HepG2 (cell line): ENCODE measurements around the gene CCDC57. TPM values are rescaled to one million over a fixed set of nuclear protein-coding genes. Genes with fewer than 3 reads are reported as not detected.

Experiments
- ATAC-seq: fragments of 200-7000 bp; cut with Tn5 transposase; 3 replicates; pipeline ENCODE4 v1.9.1; 2020; ENCODE audit warnings: mild to moderate bottlenecking, moderate library complexity
- BruUV-seq: library from RNA; stranded (reverse); fragments of 400-500 nt; replicated peaks from 2 replicates; lab custom pipeline; 2021; lab: Mats Ljungman, UMichigan
- CTCF ChIA-PET: fragments of 300-600 bp; formaldehyde crosslinking; extraction: SDS; loops from one replicate; lab custom pipeline; 2021; ENCODE audit warnings: low total read pairs, inconsistent platforms, low intra/inter-chr PET ratio; lab: Yijun Ruan, JAX
- POLR2A ChIA-PET: fragments of 350-600 bp; sonication (Branson Sonifier 250); formaldehyde crosslinking; loops from one replicate; lab custom pipeline; 2020; ENCODE audit warnings: antibody characterized with exemption, inconsistent platforms; lab: Yijun Ruan, JAX
- DNase-seq: peaks from one replicate; pipeline ENCODE4 v3.0.0-alpha.2; 2015; ENCODE audit warnings: low spot score
- FAIRE-seq: peaks from 3 replicates; lab custom pipeline; 2011; peaks lifted over from hg19 to GRCh38; lab: Jason Lieb, UNC
- H2AFZ ChIP-seq: one replicate; pipeline ENCODE4 v1.6.1; 2011; ENCODE audit warnings: low read length, inconsistent platforms
- H3K27ac ChIP-seq: fragments of 300-600 bp; 3 replicates; pipeline ENCODE4 v1.8.0; 2011; ENCODE audit warnings: mixed run types, mild to moderate bottlenecking, mixed read lengths, low read length, inconsistent platforms; ENCODE audit not compliant: insufficient read depth; ENCODE audit errors: extremely low read length
- H3K27me3 ChIP-seq, 2 experiments: fragments of 200-600 bp in 1 of 2; 2 replicates in 1 of 2; 3 replicates in 1 of 2; pipeline versions ENCODE4 v1.6.0 to v1.8.0; 2011; ENCODE audit warnings: low read length in 2 of 2, mild to moderate bottlenecking in 2 of 2, moderate library complexity in 2 of 2, inconsistent platforms in 1 of 2; ENCODE audit not compliant: insufficient read depth in 2 of 2, control insufficient read depth in 1 of 2
- H3K36me3 ChIP-seq, 2 experiments: fragments of 200-600 bp in 1 of 2; replicated peaks in 1 of 2; 2 replicates in 1 of 2; 3 replicates in 1 of 2; pipeline versions ENCODE4 v1.5.1 to v1.8.0; 2011; ENCODE audit warnings: low read length in 2 of 2, inconsistent platforms in 1 of 2; ENCODE audit not compliant: insufficient read depth in 2 of 2, control insufficient read depth in 1 of 2
- H3K4me1 ChIP-seq: 2 replicates; pipeline ENCODE4 v1.5.1; 2012; ENCODE audit warnings: low read length, inconsistent platforms; ENCODE audit not compliant: insufficient read depth
- H3K4me2 ChIP-seq: 2 replicates; pipeline ENCODE4 v1.6.0; 2011; ENCODE audit warnings: low read depth, low read length, inconsistent platforms
- H3K4me3 ChIP-seq, 3 experiments: fragments of 200-600 bp in 1 of 3; sonication (generic), shearing (Covaris generic) in 1 of 3; replicated peaks in 1 of 3; 2 replicates each; pipeline ENCODE4 v1.5.1; 2011 to 2016; ENCODE audit warnings: low read length in 3 of 3, inconsistent platforms in 2 of 3, low read depth in 2 of 3, mild to moderate bottlenecking in 2 of 3, control low read depth in 1 of 3, mixed read lengths in 1 of 3; ENCODE audit not compliant: insufficient read depth in 1 of 3
- H3K79me2 ChIP-seq: one replicate; pipeline ENCODE4 v1.6.1; 2011; ENCODE audit warnings: low read length, inconsistent platforms; ENCODE audit not compliant: insufficient read depth
- H3K9ac ChIP-seq: 2 replicates; pipeline ENCODE4 v1.6.0; 2011; ENCODE audit warnings: mild to moderate bottlenecking, low read depth, low read length, inconsistent platforms; ENCODE audit not compliant: insufficient read depth
- H3K9me3 ChIP-seq: 2 replicates; pipeline ENCODE4 v1.5.1; 2012; ENCODE audit warnings: mild to moderate bottlenecking, low read length
- H4K20me1 ChIP-seq: 2 replicates; pipeline ENCODE4 v1.6.0; 2011; ENCODE audit warnings: inconsistent platforms, mild to moderate bottlenecking, low read length, moderate library complexity; ENCODE audit not compliant: insufficient read depth
- AKAP8 ChIP-seq: sonication (generic); formaldehyde crosslinking; IDR thresholded peaks from 2 replicates; pipeline ENCODE4 v1.5.1; 2020; ENCODE audit warnings: mild to moderate bottlenecking, missing genetic modification reagents
- ASH2L ChIP-seq: fragments of 300-600, 200-600 bp; sonication (generic); IDR thresholded peaks from 2 replicates; pipeline ENCODE4 v1.7.0; 2017; ENCODE audit warnings: low read depth, mild to moderate bottlenecking, moderate library complexity, mixed read lengths, low read length; ENCODE audit not compliant: insufficient read length
- CENPX ChIP-seq: sonication (generic); formaldehyde crosslinking; IDR thresholded peaks from 2 replicates; pipeline ENCODE4 v1.9.0; 2021; ENCODE audit warnings: mild to moderate bottlenecking, missing genetic modification reagents, moderate library complexity
- CHD2 ChIP-seq: IDR thresholded peaks from 2 replicates; pipeline ENCODE4 v1.6.1; 2011; ENCODE audit warnings: low read depth, low read length, improper control_type of control experiment
- HES4 ChIP-seq: sonication (generic); formaldehyde crosslinking; IDR thresholded peaks from 2 replicates; pipeline ENCODE4 v1.9.0; 2021; ENCODE audit warnings: mild to moderate bottlenecking, missing genetic modification reagents, borderline replicate concordance
- KDM4B ChIP-seq: sonication (generic); formaldehyde crosslinking; IDR thresholded peaks from 2 replicates; pipeline ENCODE4 v1.4.0; 2020; ENCODE audit warnings: missing genetic modification reagents
- MAFF ChIP-seq: IDR thresholded peaks from 2 replicates; pipeline ENCODE4 v1.6.1; 2011; ENCODE audit warnings: low read depth, low read length, improper control_type of control experiment
- MTF2 ChIP-seq: sonication (generic); formaldehyde crosslinking; IDR thresholded peaks from 2 replicates; pipeline ENCODE4 v1.5.0; 2020; ENCODE audit warnings: missing genetic modification reagents, borderline replicate concordance
- PAF1 ChIP-seq: IDR thresholded peaks from 2 replicates; pipeline ENCODE4 v1.6.1; 2016; ENCODE audit warnings: missing genetic modification reagents, missing compliant biosample characterization
- RAD21 ChIP-seq: fragments of 450-650 bp; formaldehyde crosslinking; IDR thresholded peaks from 2 replicates; pipeline ENCODE4 v1.5.0; 2020; ENCODE audit warnings: mild to moderate bottlenecking
- RBFOX2 ChIP-seq: fragments of 200-400 bp; formaldehyde crosslinking; IDR thresholded peaks from 2 replicates; pipeline ENCODE4 v1.6.1; 2017; ENCODE audit warnings: low read depth, mild to moderate bottlenecking, low read length
- RFX5 ChIP-seq: IDR thresholded peaks from 2 replicates; pipeline ENCODE4 v1.6.1; 2011; ENCODE audit warnings: low read depth, low read length, improper control_type of control experiment
- SALL2 ChIP-seq: sonication (generic); formaldehyde crosslinking; IDR thresholded peaks from 2 replicates; pipeline ENCODE4 v1.8.1; 2023; ENCODE audit warnings: mild to moderate bottlenecking, missing genetic modification reagents, inconsistent platforms
- TARDBP ChIP-seq: sonication (generic); formaldehyde crosslinking; IDR thresholded peaks from 2 replicates; pipeline ENCODE4 v1.8.0; 2022; ENCODE audit warnings: mild to moderate bottlenecking, missing genetic modification reagents
- TOPORS ChIP-seq: sonication (generic); formaldehyde crosslinking; IDR thresholded peaks from 2 replicates; pipeline ENCODE4 v1.8.0; 2023; ENCODE audit warnings: mild to moderate bottlenecking, missing genetic modification reagents
- ZMYM4 ChIP-seq: sonication (generic); formaldehyde crosslinking; IDR thresholded peaks from 2 replicates; pipeline ENCODE4 v1.8.1; 2023; ENCODE audit warnings: mild to moderate bottlenecking, missing genetic modification reagents
- ZNF101 ChIP-seq: sonication (generic); formaldehyde crosslinking; IDR thresholded peaks from 2 replicates; pipeline ENCODE4 v1.4.0; 2020; ENCODE audit warnings: mild to moderate bottlenecking, low read depth, missing genetic modification reagents, borderline replicate concordance
- ZNF20 ChIP-seq: sonication (generic); formaldehyde crosslinking; IDR thresholded peaks from 2 replicates; pipeline ENCODE4 v1.4.0; 2020; ENCODE audit warnings: mild to moderate bottlenecking, moderate library complexity, missing genetic modification reagents
- ZNF281 ChIP-seq: sonication (generic); formaldehyde crosslinking; IDR thresholded peaks from 2 replicates; pipeline ENCODE4 v1.4.0; 2020; ENCODE audit warnings: missing genetic modification reagents, borderline replicate concordance
- ZNF446 ChIP-seq: sonication (generic); formaldehyde crosslinking; IDR thresholded peaks from 2 replicates; pipeline ENCODE4 v1.5.0; 2020; ENCODE audit warnings: mild to moderate bottlenecking, missing genetic modification reagents
- ZNF543 ChIP-seq: sonication (generic); formaldehyde crosslinking; IDR thresholded peaks from 2 replicates; pipeline ENCODE4 v1.4.0; 2020; ENCODE audit warnings: mild to moderate bottlenecking, missing genetic modification reagents
- ZNF589 ChIP-seq: sonication (generic); formaldehyde crosslinking; conservative IDR thresholded peaks from 2 replicates; pipeline ENCODE4 v1.8.0; 2022; ENCODE audit warnings: mild to moderate bottlenecking, moderate library complexity, missing genetic modification reagents
- ZNF83 ChIP-seq: sonication (generic); formaldehyde crosslinking; IDR thresholded peaks from 2 replicates; pipeline ENCODE4 v1.4.0; 2020; ENCODE audit warnings: missing genetic modification reagents, mild to moderate bottlenecking, borderline replicate concordance
- WGBS: methylation state at CpG from one replicate; pipeline ENCODE4 v1.1.6; 2017; ENCODE audit warnings: low lambda C conversion rate; 5-methylcytosine and 5-hydroxymethylcytosine counted together
- in situ Hi-C: cut with HindIII; loops from 2 replicates; pipeline ENCODE4 v1.10.0; 2017; ENCODE audit warnings: low pct_unique_long_range_greater_than_20kb; ENCODE audit not compliant: extremely low pct_ligation_motif_present
- intact Hi-C: fragments of 100-400 bp; cut with micrococcal nuclease; formaldehyde crosslinking; loops from one replicate; pipeline ENCODE4 v1.10.0; 2022; ENCODE audit not compliant: unreplicated experiment
- polyA plus RNA-seq, 8 experiments: library from polyadenylated mRNA; depleted of rRNA in 3 of 8; stranded (reverse) in 7 of 8; unstranded in 1 of 8; fragments of >200 nt; fragmentation: Illumina TruSeq in 4 of 8; extraction: Trizol in 4 of 8; gene quantifications; 2 replicates each; pipeline versions ENCODE4 v1.2.1 to v1.2.3, GENCODE V29; 2011 to 2016; ENCODE audit warnings: low read depth in 4 of 8, missing spikeins in 1 of 8, mixed read lengths in 1 of 8; ENCODE audit not compliant: insufficient read depth in 1 of 8
- total RNA-seq, 5 experiments: library from RNA; depleted of rRNA; stranded (reverse); fragments of >200 nt; fragmentation: Illumina TruSeq; extraction: Trizol; gene quantifications; 2 replicates each; pipeline ENCODE4 v1.2.3, GENCODE V29; 2016; ENCODE audit warnings: low read depth in 1 of 5
- TF ChIP-seq, protein P1 (sequence below): sonication (generic); formaldehyde crosslinking; IDR thresholded peaks from 2 replicates; pipeline ENCODE4 v1.5.0; 2020; ENCODE audit warnings: missing genetic modification reagents, mild to moderate bottlenecking, borderline replicate concordance

Gene CCDC57
- total and polyA plus RNA-seq, 2 of the 13 experiments (the other 11 are each of a cell fraction or from before 2014, with no cell fraction given): 59.3 to 59.9 TPM

GRCh38 chr17:82249896-82250581 lies 37.4 kb upstream of the CCDC57 start:
- H3K27ac ChIP-seq: no peak overlapping the region
- H3K9me3 ChIP-seq: no peaks in the 10 kb centered on the region
- no TSS peak for BruUV-seq
- DNase-seq (no peak), ATAC-seq (no peak), FAIRE-seq (no peak)
- intact Hi-C loops: no loop called here
- H3K4me3 ChIP-seq: no peak overlapping the region
- H3K79me2 ChIP-seq: peaks cover 6% of the 10 kb centered on the region
- no peak overlapping the region for H2AFZ ChIP-seq
- in situ Hi-C loops: no loop called here
- H3K36me3 ChIP-seq: peaks cover 71 to 87% of the 10 kb centered on the region in 2 experiments
- no peak overlapping the region for H3K9ac ChIP-seq
- H3K27me3 ChIP-seq: no peaks in the 10 kb centered on the region
- no peaks in the 10 kb centered on the region for H3K4me1 ChIP-seq
- no peak overlapping the region for H3K4me2 ChIP-seq
- 97% methylated on average over 33 of the region's 33 CpGs for WGBS
- ChIA-PET CTCF (no interaction called here), POLR2A (interaction anchor here (0.8 kb wide), 1 partner anchor 23 kb away, joined by 3 read pairs; no protein-coding TSS in a partner anchor)
- peaks cover 34% of the 10 kb centered on the region for H4K20me1 ChIP-seq
- TF ChIP-seq ASH2L (no peak), SALL2 (CRISPR knock-in tag) (no peak), ZNF446 (CRISPR knock-in tag) (no peak), ZNF589 (CRISPR knock-in tag) (no peak), KDM4B (CRISPR knock-in tag) (no peak), ZNF83 (CRISPR knock-in tag) (no peak), RAD21 (no peak), MAFF (no peak), PAF1 (CRISPR knock-in tag) (0 out of 2 replicates have a peak, but pooled peaks have one; percentile 16), ZNF281 (CRISPR knock-in tag) (no peak), CENPX (CRISPR knock-in tag) (no peak), ZNF101 (CRISPR knock-in tag) (no peak), ZNF543 (CRISPR knock-in tag) (no peak), ZMYM4 (CRISPR knock-in tag) (no peak), TOPORS (CRISPR knock-in tag) (no peak), RFX5 (no peak), MTF2 (CRISPR knock-in tag) (no peak), ZNF20 (CRISPR knock-in tag) (no peak), AKAP8 (CRISPR knock-in tag) (0 out of 2 replicates have a peak, but pooled peaks have one; percentile 38), HES4 (CRISPR knock-in tag) (no peak), RBFOX2 (peak; percentile 69), CHD2 (0 out of 2 replicates have a peak, but pooled peaks have one; percentile 32), TARDBP (CRISPR knock-in tag) (no peak)
- TF ChIP-seq, protein P1, sequence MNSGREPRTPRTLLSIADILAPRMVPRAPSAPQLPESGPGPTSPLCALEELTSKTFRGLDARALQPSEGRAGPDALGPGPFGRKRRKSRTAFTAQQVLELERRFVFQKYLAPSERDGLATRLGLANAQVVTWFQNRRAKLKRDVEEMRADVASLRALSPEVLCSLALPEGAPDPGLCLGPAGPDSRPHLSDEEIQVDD (CRISPR knock-in tag): no peak
